Activated effector memory CD4-positive, alpha-beta T cell treated with Interleukin-2 at 50 U/mL for 16 hours (primary cell): ENCODE measurements around the gene BRICD5.
A peak's percentile ranks its signal among the peaks of the same experiment; 100 is the strongest.
"Not testable (repeated sequence)": the region's sequence is repeated elsewhere in the genome, so short reads cannot be mapped to it uniquely, and the experiment has no call there.

Source experiments
- DNase-seq: peaks from one replicate; pipeline ENCODE4 v3.0.0-alpha.2; 2020

The BRICD5 gene

GRCh38 chr16:2210386-2211365, at the start of gene BRICD5:
Gene BRICD5 (minus strand): TSS chr16:2210863. CDS start chr16:2210833, 30 bp downstream.
- DNase-seq: no peak

- no peak for DNase-seq
Measured at GRCh38 chr16:2260250-2260649, 49.6 kb upstream of the BRICD5 start.

- not testable (repeated sequence) for DNase-seq
Measured at GRCh38 chr16:2258530-2258929, 47.9 kb upstream of the BRICD5 start.

GRCh38 chr16:2257726-2258125, 47.1 kb upstream of the BRICD5 start:
- DNase-seq: no peak

- no peak for DNase-seq
Measured at GRCh38 chr16:2256531-2257140, 46.0 kb upstream of the BRICD5 start.

GRCh38 chr16:2253293-2253692, 42.6 kb upstream of the BRICD5 start:
- no peak for DNase-seq

- no peak for DNase-seq
Measured at GRCh38 chr16:2252806-2253148, 42.1 kb upstream of the BRICD5 start.

GRCh38 chr16:2251296-2252111, 40.8 kb upstream of the BRICD5 start, which contains the start of gene ECI1:
Gene ECI1 (minus strand): TSS chr16:2251587. CDS start chr16:2251566, 21 bp downstream.
- peak; percentile 71 for DNase-seq

GRCh38 chr16:2250652-2251295, 40.1 kb upstream of the BRICD5 start:
- DNase-seq: no peak

GRCh38 chr16:2246301-2246885, 35.7 kb upstream of the BRICD5 start:
- DNase-seq: no peak

GRCh38 chr16:2244926-2245795, 34.5 kb upstream of the BRICD5 start:
- no peak for DNase-seq

- DNase-seq: no peak
Measured at GRCh38 chr16:2244301-2244700, 33.6 kb upstream of the BRICD5 start.

GRCh38 chr16:2243781-2244180, 33.1 kb upstream of the BRICD5 start:
- DNase-seq: no peak

GRCh38 chr16:2243031-2243528, 32.4 kb upstream of the BRICD5 start:
- DNase-seq: no peak

- no peak for DNase-seq
Measured at GRCh38 chr16:2242598-2242997, 31.9 kb upstream of the BRICD5 start.

- not testable (repeated sequence) for DNase-seq
Measured at GRCh38 chr16:2240331-2240730, 29.7 kb upstream of the BRICD5 start.

- no peak for DNase-seq
Measured at GRCh38 chr16:2238838-2239675, 28.4 kb upstream of the BRICD5 start.

- no peak for DNase-seq
Measured at GRCh38 chr16:2238150-2238837, 27.6 kb upstream of the BRICD5 start.

GRCh38 chr16:2237493-2238149, 27.0 kb upstream of the BRICD5 start:
- no peak for DNase-seq
